Activated CD4-positive, alpha-beta T cell treated with anti-CD3 and anti-CD28 coated beads for 36 hours (primary cell): ENCODE results near the gene FBXO30. TPM values are rescaled to one million over a fixed set of nuclear protein-coding genes. Genes with fewer than 3 reads are reported as not detected.

Experiments
- ATAC-seq: fragments of 200-7000 bp; cut with Tn5 transposase; one replicate; pipeline ENCODE4 v1.10.0; 2021; ENCODE audit warnings: mild to moderate bottlenecking, moderate library complexity
- CTCF ChIA-PET: fragments of 350-600 bp; sonication (Branson Sonifier 250); formaldehyde crosslinking; loops from one replicate; lab custom pipeline; 2021; ENCODE audit warnings: antibody characterized with exemption; lab: Charles Lee
- POLR2A ChIA-PET: fragments of 350-600 bp; sonication (Branson Sonifier 250); formaldehyde crosslinking; loops from one replicate; lab custom pipeline; 2021; ENCODE audit warnings: antibody characterized with exemption, inconsistent platforms; lab: Charles Lee
- DNase-seq: peaks from one replicate; pipeline ENCODE4 v3.0.0-alpha.2; 2020
- H3K27ac Mint-ChIP-seq: one replicate; pipeline ENCODE4 v1.8.0; 2021; ENCODE audit warnings: mixed read lengths
- H3K27me3 Mint-ChIP-seq: one replicate; pipeline ENCODE4 v1.8.0; 2021; ENCODE audit warnings: mixed read lengths
- H3K36me3 Mint-ChIP-seq: one replicate; pipeline ENCODE4 v1.8.0; 2021; ENCODE audit warnings: low read depth, mixed read lengths
- H3K4me1 Mint-ChIP-seq: one replicate; pipeline ENCODE4 v1.8.0; 2021; ENCODE audit warnings: mixed read lengths
- H3K4me3 Mint-ChIP-seq: one replicate; pipeline ENCODE4 v1.8.0; 2021; ENCODE audit warnings: mild to moderate bottlenecking, moderate library complexity, mixed read lengths
- H3K9me3 Mint-ChIP-seq: one replicate; pipeline ENCODE4 v1.8.0; 2021; ENCODE audit warnings: low read depth, mixed read lengths
- intact Hi-C, 2 experiments: fragments of 100-400 bp; cut with DNase I in 1 of 2; cut with micrococcal nuclease in 1 of 2; formaldehyde crosslinking; loops; one replicate each; pipeline versions ENCODE4 v1.14.2 to v1.15.1; 2022 to 2024; cut with DNase I, micrococcal nuclease
- total RNA-seq, 2 experiments: library from RNA; stranded (reverse); gene quantifications; one replicate each; pipeline ENCODE4 v1.2.3, GENCODE V29; 2021

Gene FBXO30
- total RNA-seq, 2 experiments from 2014 or later = 2.3 to 2.8 TPM

GRCh38 chr6:145839653-145840052, 25.1 kb upstream of the FBXO30 start:
- Mint-ChIP-seq H3K27ac (no peak overlapping the region), H3K4me1 (peaks cover 7% of the 10 kb centered on the region), H3K9me3 (no peaks in the 10 kb centered on the region), H3K27me3 (no peaks in the 10 kb centered on the region), H3K4me3 (no peak overlapping the region), H3K36me3 (peaks cover 2% of the 10 kb centered on the region)
- DNase-seq (no peak), ATAC-seq (peak; percentile 17)
- CTCF ChIA-PET = no interaction called here
- POLR2A ChIA-PET = no interaction called here
- intact Hi-C loops = no loop called here

GRCh38 chr6:145838305-145838704, 23.7 kb upstream of the FBXO30 start:
- POLR2A ChIA-PET = no interaction called here
- intact Hi-C loops = no loop called here

GRCh38 chr6:145836772-145837171, 22.2 kb upstream of the FBXO30 start:
- Mint-ChIP-seq H3K9me3 (no peaks in the 10 kb centered on the region), H3K27ac (no peak overlapping the region), H3K36me3 (peaks cover 2% of the 10 kb centered on the region), H3K4me3 (no peak overlapping the region), H3K4me1 (peaks cover 7% of the 10 kb centered on the region), H3K27me3 (no peaks in the 10 kb centered on the region)
- intact Hi-C loops = loop anchor here (1.0 to 2.0 kb wide), 2 partner anchors 13 to 14 kb away; no protein-coding TSS in a partner anchor
- DNase-seq (no peak), ATAC-seq (no peak)
- CTCF ChIA-PET = interaction anchor here (1.3 to 1.7 kb wide), 3 partner anchors 12 to 30 kb away, joined by 3 to 5 read pairs (median 4); no protein-coding TSS in a partner anchor
- POLR2A ChIA-PET = no interaction called here

More at GRCh38 chr6:145838305-145838704, 23.7 kb upstream of the FBXO30 start:
- CTCF ChIA-PET = no interaction called here
- DNase-seq (no peak), ATAC-seq (no peak)
- Mint-ChIP-seq H3K27ac (no peak overlapping the region), H3K4me3 (no peak overlapping the region), H3K27me3 (no peaks in the 10 kb centered on the region), H3K36me3 (peaks cover 2% of the 10 kb centered on the region), H3K4me1 (peaks cover 7% of the 10 kb centered on the region), H3K9me3 (no peaks in the 10 kb centered on the region)

- intact Hi-C loops = loop anchor here (1.0 to 2.0 kb wide), 2 partner anchors 13 kb away; no protein-coding TSS in a partner anchor
- ATAC-seq = peak; percentile 85
- ChIA-PET CTCF (interaction anchor here (1.3 to 1.7 kb wide), 2 partner anchors 14 to 31 kb away, joined by 3 to 4 read pairs; no protein-coding TSS in a partner anchor), POLR2A (no interaction called here)
- H3K9me3 Mint-ChIP-seq = no peaks in the 10 kb centered on the region
- H3K36me3 Mint-ChIP-seq = peaks cover 2% of the 10 kb centered on the region
- no peak overlapping the region for H3K27ac Mint-ChIP-seq
- H3K4me1 Mint-ChIP-seq = peaks cover 7% of the 10 kb centered on the region
- peak; percentile 43 for DNase-seq
- H3K4me3 Mint-ChIP-seq = no peak overlapping the region
- H3K27me3 Mint-ChIP-seq = no peaks in the 10 kb centered on the region
These were observed 21.6 kb upstream of the FBXO30 start for GRCh38 chr6:145836170-145836569.

- no peak overlapping the region for H3K4me3 Mint-ChIP-seq
- POLR2A ChIA-PET = no interaction called here
- intact Hi-C loops = no loop called here
- no peaks in the 10 kb centered on the region for H3K27me3 Mint-ChIP-seq
- no peaks in the 10 kb centered on the region for H3K4me1 Mint-ChIP-seq
- H3K9me3 Mint-ChIP-seq = no peaks in the 10 kb centered on the region
- CTCF ChIA-PET = interaction anchor here (0.7 kb wide), 1 partner anchor 1581 kb away, joined by 3 read pairs; no protein-coding TSS in a partner anchor
- H3K27ac Mint-ChIP-seq = no peak overlapping the region
- no peaks in the 10 kb centered on the region for H3K36me3 Mint-ChIP-seq
- DNase-seq (no peak), ATAC-seq (no peak)
These were observed 16.0 kb upstream of the FBXO30 start for GRCh38 chr6:145830612-145831011.

- no peaks in the 10 kb centered on the region for H3K36me3 Mint-ChIP-seq
- intact Hi-C loops = no loop called here
- no peaks in the 10 kb centered on the region for H3K27me3 Mint-ChIP-seq
- H3K27ac Mint-ChIP-seq = no peak overlapping the region
- ChIA-PET POLR2A (no interaction called here), CTCF (no interaction called here)
- H3K4me1 Mint-ChIP-seq = no peaks in the 10 kb centered on the region
- ATAC-seq (no peak), DNase-seq (no peak)
- H3K9me3 Mint-ChIP-seq = no peaks in the 10 kb centered on the region
- H3K4me3 Mint-ChIP-seq = no peak overlapping the region
These were observed 15.4 kb upstream of the FBXO30 start for GRCh38 chr6:145829950-145830349.

GRCh38 chr6:145829102-145829501, 14.5 kb upstream of the FBXO30 start:
- ChIA-PET CTCF (no interaction called here), POLR2A (no interaction called here)
- DNase-seq (no peak), ATAC-seq (no peak)
- Mint-ChIP-seq H3K9me3 (no peaks in the 10 kb centered on the region), H3K27me3 (no peaks in the 10 kb centered on the region), H3K27ac (no peak overlapping the region), H3K4me3 (no peak overlapping the region), H3K4me1 (no peaks in the 10 kb centered on the region), H3K36me3 (no peaks in the 10 kb centered on the region)
- intact Hi-C loops = no loop called here

- no peak overlapping the region for H3K4me3 Mint-ChIP-seq
- no peaks in the 10 kb centered on the region for H3K36me3 Mint-ChIP-seq
- H3K4me1 Mint-ChIP-seq = peaks cover 33% of the 10 kb centered on the region
- ATAC-seq (no peak), DNase-seq (no peak)
- POLR2A ChIA-PET = no interaction called here
- H3K27ac Mint-ChIP-seq = no peak overlapping the region
- intact Hi-C loops = loop anchor here in 1 of 2 experiments (5.0 kb wide), 1 partner anchor 1028 kb away; no protein-coding TSS in a partner anchor
- no peaks in the 10 kb centered on the region for H3K9me3 Mint-ChIP-seq
- H3K27me3 Mint-ChIP-seq = no peaks in the 10 kb centered on the region
- CTCF ChIA-PET = no interaction called here
These were observed 9.7 kb upstream of the FBXO30 start for GRCh38 chr6:145824344-145824743.

- POLR2A ChIA-PET = no interaction called here
- intact Hi-C loops = loop anchor here (1.0 to 5.0 kb wide), 3 partner anchors 13 to 1029 kb away; no protein-coding TSS in a partner anchor
- no peaks in the 10 kb centered on the region for H3K36me3 Mint-ChIP-seq
- no peak for DNase-seq
- H3K4me3 Mint-ChIP-seq = no peak overlapping the region
- H3K27ac Mint-ChIP-seq = no peak overlapping the region
- no peaks in the 10 kb centered on the region for H3K27me3 Mint-ChIP-seq
- no peaks in the 10 kb centered on the region for H3K9me3 Mint-ChIP-seq
- peak; percentile 94 for ATAC-seq
- peaks cover 33% of the 10 kb centered on the region for H3K4me1 Mint-ChIP-seq
- CTCF ChIA-PET = no interaction called here
These were observed 8.8 kb upstream of the FBXO30 start for GRCh38 chr6:145823328-145823944.

GRCh38 chr6:145822456-145822855, 7.9 kb upstream of the FBXO30 start:
- no peak overlapping the region for H3K27ac Mint-ChIP-seq
- H3K4me1 Mint-ChIP-seq = peaks cover 33% of the 10 kb centered on the region
- H3K9me3 Mint-ChIP-seq = no peaks in the 10 kb centered on the region
- intact Hi-C loops = loop anchor here (2.0 to 5.0 kb wide), 2 partner anchors 14 to 1030 kb away; no protein-coding TSS in a partner anchor
- H3K36me3 Mint-ChIP-seq = no peaks in the 10 kb centered on the region
- H3K4me3 Mint-ChIP-seq = no peak overlapping the region
- POLR2A ChIA-PET = no interaction called here
- no peak for ATAC-seq
- H3K27me3 Mint-ChIP-seq = no peaks in the 10 kb centered on the region
- CTCF ChIA-PET = interaction anchor here (1.0 kb wide), 1 partner anchor 15 kb away, joined by 3 read pairs; no protein-coding TSS in a partner anchor
- no peak for DNase-seq

- Mint-ChIP-seq H3K9me3 (no peaks in the 10 kb centered on the region), H3K36me3 (no peaks in the 10 kb centered on the region), H3K4me1 (peaks cover 49% of the 10 kb centered on the region), H3K27me3 (no peaks in the 10 kb centered on the region), H3K4me3 (no peak overlapping the region), H3K27ac (peak overlapping the region; percentile 65)
- CTCF ChIA-PET = interaction anchor here (0.6 to 1.1 kb wide), 3 partner anchors 31 to 158 kb away, joined by 3 read pairs; partner anchors contain the start of gene EPM2A
- POLR2A ChIA-PET = interaction anchor here (0.8 kb wide), 1 partner anchor 84 kb away, joined by 5 read pairs; no protein-coding TSS in a partner anchor
- DNase-seq (no peak), ATAC-seq (peak; percentile 10)
- intact Hi-C loops = loop anchor here (5.0 to 10.0 kb wide), 7 partner anchors 77 to 1665 kb away; partner anchors contain the start of genes STX11 (in 1 of the 2) and STXBP5 (in 1 of the 2)
These were observed 5.4 kb upstream of the FBXO30 start for GRCh38 chr6:145819994-145820393.
